IPS-18a (cell line): Measurements from ENCODE around the gene NCAM1.

ENCODE experiments used
- H3K27ac ChIP-seq: one replicate; pipeline ENCODE4 v1.5.1; 2013; ENCODE audit warnings: low read length
- H3K27me3 ChIP-seq: one replicate; pipeline ENCODE4 v1.6.1; 2013; ENCODE audit warnings: mild to moderate bottlenecking, low read length; ENCODE audit not compliant: control insufficient read depth, insufficient read depth
- H3K36me3 ChIP-seq: one replicate; pipeline ENCODE4 v1.6.1; 2013; ENCODE audit warnings: low read depth, low read length; ENCODE audit not compliant: control insufficient read depth
- H3K4me1 ChIP-seq: one replicate; pipeline ENCODE4 v1.6.1; 2013; ENCODE audit warnings: low read depth, low read length; ENCODE audit not compliant: control insufficient read depth
- H3K4me3 ChIP-seq: one replicate; pipeline ENCODE4 v1.5.1; 2013; ENCODE audit warnings: low read length
- H3K9ac ChIP-seq: one replicate; pipeline ENCODE4 v1.6.1; 2013; ENCODE audit warnings: mild to moderate bottlenecking, low read length, moderate library complexity
- H3K9me3 ChIP-seq: one replicate; pipeline ENCODE4 v1.6.1; 2013; ENCODE audit warnings: low read depth, low read length; ENCODE audit not compliant: control insufficient read depth

The NCAM1 gene

DNA sequence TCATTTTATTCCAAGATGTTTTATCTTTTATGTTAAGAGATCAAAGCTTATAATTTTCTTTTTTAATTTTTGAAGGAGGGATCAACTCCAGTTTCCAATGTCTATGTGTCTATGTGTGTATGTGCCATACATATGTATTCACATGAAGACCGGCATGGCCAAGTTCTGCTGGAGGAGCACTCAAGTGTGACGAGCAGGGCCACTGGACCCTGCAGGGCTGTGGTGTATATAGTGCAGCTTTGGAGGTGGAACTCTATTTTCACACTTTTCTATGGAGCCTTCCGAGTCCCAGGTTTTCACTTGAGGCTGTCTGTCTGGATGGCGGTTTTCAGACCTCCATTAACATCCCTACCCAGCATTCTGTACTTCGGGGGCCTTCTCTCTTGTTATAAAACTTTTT lies 316.7 kb downstream of the NCAM1 start:
- no peaks in the 10 kb centered on the region for H3K9me3 ChIP-seq
- no peaks in the 10 kb centered on the region for H3K4me1 ChIP-seq
- H3K4me3 ChIP-seq = no peak overlapping the region
- no peak overlapping the region for H3K27ac ChIP-seq
- H3K36me3 ChIP-seq = no peaks in the 10 kb centered on the region
- no peak overlapping the region for H3K9ac ChIP-seq
- H3K27me3 ChIP-seq = no peaks in the 10 kb centered on the region

- no peaks in the 10 kb centered on the region for H3K4me1 ChIP-seq
- no peaks in the 10 kb centered on the region for H3K9me3 ChIP-seq
- no peaks in the 10 kb centered on the region for H3K27me3 ChIP-seq
- no peak overlapping the region for H3K4me3 ChIP-seq
- no peak overlapping the region for H3K9ac ChIP-seq
- no peak overlapping the region for H3K27ac ChIP-seq
- no peaks in the 10 kb centered on the region for H3K36me3 ChIP-seq
Observed at GRCh38 chr11:113278481-113278880, 317.3 kb downstream of the NCAM1 start.

DNA sequence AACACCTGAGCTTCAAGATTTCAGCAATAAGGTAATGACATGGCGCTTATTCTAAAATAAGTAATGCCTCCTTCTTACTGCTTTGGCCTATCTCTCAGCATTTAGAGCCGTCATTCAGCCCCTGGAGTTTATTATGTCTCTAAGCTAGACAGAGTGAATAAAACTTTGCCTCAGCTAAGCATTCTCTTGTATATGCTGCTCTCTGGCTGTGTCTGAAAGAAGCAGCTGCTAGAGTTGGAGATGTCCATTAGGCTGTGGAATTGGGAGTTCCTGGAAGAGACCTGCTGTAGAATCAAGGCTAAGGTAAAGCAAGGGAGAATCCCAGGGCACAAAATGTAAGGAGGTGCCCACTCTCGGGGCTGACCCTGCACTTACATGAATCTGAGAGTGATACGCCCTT lies 317.7 kb downstream of the NCAM1 start:
- H3K4me3 ChIP-seq = no peak overlapping the region
- no peak overlapping the region for H3K9ac ChIP-seq
- H3K9me3 ChIP-seq = no peaks in the 10 kb centered on the region
- no peaks in the 10 kb centered on the region for H3K27me3 ChIP-seq
- H3K36me3 ChIP-seq = no peaks in the 10 kb centered on the region
- H3K27ac ChIP-seq = no peak overlapping the region
- no peaks in the 10 kb centered on the region for H3K4me1 ChIP-seq

DNA sequence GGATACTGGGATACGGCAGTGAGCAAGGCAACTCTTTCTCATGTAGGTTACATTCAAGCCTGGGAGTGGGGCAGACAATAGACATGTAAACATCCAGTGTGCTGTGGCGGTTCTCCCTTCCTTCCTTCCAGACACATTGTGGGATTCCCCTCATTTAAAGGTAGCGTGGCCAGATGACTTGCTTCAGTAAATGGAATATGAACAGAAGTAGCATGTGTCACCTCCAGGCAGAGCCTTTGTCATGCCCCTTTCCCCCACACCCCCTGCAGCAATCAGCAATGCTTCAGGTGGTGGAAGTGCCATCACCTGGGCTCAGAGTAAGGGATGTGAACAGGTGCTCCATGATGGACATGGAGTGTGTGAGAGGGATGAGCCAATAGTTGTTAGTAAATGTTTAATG lies 318.4 kb downstream of the NCAM1 start:
- no peaks in the 10 kb centered on the region for H3K9me3 ChIP-seq
- no peak overlapping the region for H3K27ac ChIP-seq
- H3K4me1 ChIP-seq = no peaks in the 10 kb centered on the region
- H3K36me3 ChIP-seq = no peaks in the 10 kb centered on the region
- H3K27me3 ChIP-seq = no peaks in the 10 kb centered on the region
- H3K4me3 ChIP-seq = no peak overlapping the region
- no peak overlapping the region for H3K9ac ChIP-seq

GRCh38 chr11:113281052-113281725 lies 320.0 kb downstream of the NCAM1 start:
- H3K4me3 ChIP-seq = no peak overlapping the region
- H3K9me3 ChIP-seq = no peaks in the 10 kb centered on the region
- no peaks in the 10 kb centered on the region for H3K36me3 ChIP-seq
- H3K27ac ChIP-seq = no peak overlapping the region
- H3K4me1 ChIP-seq = no peaks in the 10 kb centered on the region
- no peaks in the 10 kb centered on the region for H3K27me3 ChIP-seq
- H3K9ac ChIP-seq = no peak overlapping the region

DNA sequence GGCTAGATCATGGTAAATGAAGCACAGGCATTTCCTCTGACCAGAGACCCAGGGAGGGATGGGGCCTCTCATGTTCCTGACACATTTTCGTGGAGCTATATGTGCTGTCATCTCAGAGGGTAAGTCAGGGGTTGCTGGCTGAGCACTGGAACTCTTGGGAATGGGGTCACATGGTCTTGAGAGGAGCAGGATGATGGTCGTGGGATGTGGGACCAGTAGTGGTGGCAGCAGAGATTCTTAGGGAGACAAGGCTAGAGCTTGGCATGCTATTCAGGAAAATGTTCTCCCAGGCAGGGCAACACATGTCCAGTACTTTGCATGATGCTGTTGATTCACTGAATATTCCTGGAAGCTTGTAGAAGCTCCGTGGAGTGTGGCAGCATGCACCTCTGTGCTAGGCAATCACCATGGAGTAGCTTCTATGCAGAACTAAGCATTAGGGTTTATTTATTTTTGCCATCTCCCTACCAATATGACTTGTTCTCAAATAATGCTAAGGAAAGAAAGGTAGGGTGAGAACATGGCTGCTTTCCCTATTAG lies 321.7 kb downstream of the NCAM1 start:
- Histone ChIP-seq H3K27ac (no peak overlapping the region), H3K27me3 (no peaks in the 10 kb centered on the region), H3K36me3 (no peaks in the 10 kb centered on the region), H3K9ac (no peak overlapping the region), H3K4me3 (no peak overlapping the region), H3K4me1 (no peaks in the 10 kb centered on the region), H3K9me3 (no peaks in the 10 kb centered on the region)

- no peaks in the 10 kb centered on the region for H3K27me3 ChIP-seq
- H3K9ac ChIP-seq = no peak overlapping the region
- no peaks in the 10 kb centered on the region for H3K4me1 ChIP-seq
- H3K36me3 ChIP-seq = no peaks in the 10 kb centered on the region
- H3K9me3 ChIP-seq = no peaks in the 10 kb centered on the region
- no peak overlapping the region for H3K27ac ChIP-seq
- no peak overlapping the region for H3K4me3 ChIP-seq
Observed at GRCh38 chr11:113283881-113284280, 322.7 kb downstream of the NCAM1 start.

DNA sequence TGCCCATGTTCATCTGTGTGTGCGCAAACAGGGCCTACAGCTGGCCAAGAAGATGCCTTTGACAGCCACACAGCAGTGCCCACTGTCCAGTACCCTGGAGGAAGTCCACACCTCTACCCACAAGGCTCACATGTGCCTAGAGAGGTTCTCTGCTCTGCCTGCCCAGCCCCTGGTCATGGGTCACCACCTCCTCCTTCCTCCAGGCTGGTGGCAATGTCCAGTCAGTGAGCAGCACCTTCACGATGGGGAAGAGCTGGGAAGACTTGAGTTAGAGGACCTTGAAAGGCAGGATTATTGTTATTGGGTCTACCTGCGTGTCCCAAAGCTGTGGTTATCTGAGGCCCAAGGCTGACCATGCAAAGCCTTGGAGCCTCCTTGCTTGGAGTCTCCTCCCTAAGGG lies 324.8 kb downstream of the NCAM1 start:
- Histone ChIP-seq H3K36me3 (no peaks in the 10 kb centered on the region), H3K27ac (no peak overlapping the region), H3K9me3 (no peaks in the 10 kb centered on the region), H3K4me1 (no peaks in the 10 kb centered on the region), H3K9ac (no peak overlapping the region), H3K4me3 (no peak overlapping the region), H3K27me3 (no peaks in the 10 kb centered on the region)

DNA sequence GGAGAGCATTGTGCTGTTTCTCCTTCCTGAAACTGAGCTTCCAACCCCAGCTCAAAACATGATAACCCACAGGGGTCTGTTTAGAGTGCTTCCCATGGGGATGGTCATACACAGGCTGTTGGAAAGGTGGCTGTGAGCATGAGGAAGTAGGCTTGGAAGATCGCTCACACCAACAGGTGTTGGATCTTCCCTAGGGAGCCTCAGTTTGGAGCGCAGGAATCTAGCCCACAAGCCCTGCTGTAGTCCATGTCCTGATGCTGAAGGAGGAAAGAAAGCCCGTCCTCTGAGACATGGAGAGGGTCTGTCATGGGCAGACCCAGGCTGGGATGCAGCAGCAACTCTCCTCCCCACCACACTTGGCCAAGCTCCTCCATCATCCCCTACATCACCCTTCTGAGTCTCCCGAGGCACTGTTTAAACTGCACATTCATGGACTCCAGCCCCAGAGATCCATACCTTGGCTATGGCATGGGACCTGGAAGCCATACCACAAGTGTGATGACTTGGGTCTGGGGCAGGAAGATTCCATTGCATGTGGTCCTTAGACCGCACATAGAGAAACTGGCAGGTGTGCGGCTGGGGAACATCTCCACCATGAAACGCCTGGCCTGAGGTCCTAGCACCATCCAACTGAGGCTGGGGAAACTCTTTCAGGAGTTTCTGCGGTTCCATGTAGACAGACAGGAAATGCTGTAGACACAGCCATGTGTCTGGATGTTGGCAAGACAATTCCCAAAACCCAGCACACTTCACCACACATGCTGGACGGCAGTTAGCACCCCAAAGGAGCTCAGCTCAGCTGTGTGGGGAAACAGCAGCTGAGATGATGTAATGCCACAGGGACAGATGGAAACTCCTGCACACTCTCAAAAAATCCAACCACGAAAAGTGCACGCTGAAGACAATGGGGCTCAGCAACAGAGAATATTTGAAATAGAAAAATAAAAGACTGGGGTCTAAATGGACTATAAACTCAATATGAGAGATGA lies 325.6 kb downstream of the NCAM1 start:
- Histone ChIP-seq H3K27me3 (no peaks in the 10 kb centered on the region), H3K9me3 (no peaks in the 10 kb centered on the region), H3K36me3 (no peaks in the 10 kb centered on the region)

GRCh38 chr11:113287801-113288200 lies 326.6 kb downstream of the NCAM1 start:
- Histone ChIP-seq H3K36me3 (no peaks in the 10 kb centered on the region), H3K4me3 (no peak overlapping the region), H3K4me1 (no peaks in the 10 kb centered on the region), H3K9me3 (no peaks in the 10 kb centered on the region), H3K27me3 (no peaks in the 10 kb centered on the region), H3K9ac (no peak overlapping the region), H3K27ac (no peak overlapping the region)

More for the DNA sequence above, 325.6 kb downstream of the NCAM1 start:
- Histone ChIP-seq H3K9ac (no peak overlapping the region), H3K4me3 (no peak overlapping the region), H3K27ac (no peak overlapping the region), H3K4me1 (no peaks in the 10 kb centered on the region)

DNA sequence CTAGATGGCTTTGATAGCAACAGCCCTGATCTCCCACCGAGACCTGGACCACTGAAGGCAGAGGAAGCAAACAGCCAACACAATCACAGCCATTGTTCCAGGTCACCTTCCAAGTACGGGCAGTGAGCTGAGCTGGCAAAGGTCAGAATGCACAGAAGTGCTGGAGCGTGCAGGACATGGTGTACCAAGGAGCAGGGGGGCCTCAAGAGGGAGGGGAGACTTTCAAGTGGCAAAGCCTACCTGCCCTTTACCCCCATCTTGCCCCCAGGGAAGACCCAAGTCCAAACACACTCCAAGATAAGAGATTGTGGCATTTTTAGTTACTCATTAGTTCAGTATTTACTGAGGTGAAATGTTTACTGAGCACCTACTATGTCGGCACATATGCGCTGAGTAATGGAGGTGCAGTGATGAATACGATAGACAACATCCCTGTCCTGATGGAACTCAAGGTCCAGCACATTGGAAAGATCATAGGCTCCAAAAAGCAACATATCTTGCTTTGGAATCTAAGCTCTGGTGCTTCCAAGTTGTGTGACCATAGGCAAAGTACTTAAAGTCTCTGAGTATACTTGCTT lies 327.2 kb downstream of the NCAM1 start:
- no peaks in the 10 kb centered on the region for H3K27me3 ChIP-seq
- no peak overlapping the region for H3K9ac ChIP-seq
- H3K4me1 ChIP-seq = no peaks in the 10 kb centered on the region
- H3K9me3 ChIP-seq = no peaks in the 10 kb centered on the region
- no peaks in the 10 kb centered on the region for H3K36me3 ChIP-seq
- no peak overlapping the region for H3K4me3 ChIP-seq
- H3K27ac ChIP-seq = no peak overlapping the region
